T-cell (primary cell): ENCODE results near the gene LAMTOR4. TPM values are rescaled to one million over a fixed set of nuclear protein-coding genes. Genes with fewer than 3 reads are reported as not detected.
"Not testable (repeated sequence)": the region's sequence is repeated elsewhere in the genome, so short reads cannot be mapped to it uniquely, and the experiment has no call there.

Source experiments
- ATAC-seq, 4 experiments: fragments of 200-7000 bp in 3 of 4; fragments of 150-1000 bp in 1 of 4; cut with Tn5 transposase; replicated peaks in 1 of 4; 1 replicate in 3 of 4; 2 replicates in 1 of 4; pipeline ENCODE4 v1.10.0; 2021; ENCODE audit warnings: moderate library complexity in 3 of 4, mild to moderate bottlenecking in 2 of 4, moderate number of reproducible peaks in 1 of 4
- CTCF ChIA-PET, 2 donors: fragments of 300-600 bp; sonication (Branson Sonifier 250); formaldehyde crosslinking; loops; one replicate each; lab custom pipeline; 2022; ENCODE audit warnings: antibody characterized with exemption in 2 of 2; lab: Charles Lee
- POLR2A ChIA-PET, 2 donors: fragments of 300-600 bp; sonication (Branson Sonifier 250); formaldehyde crosslinking; loops; one replicate each; lab custom pipeline; 2022; ENCODE audit warnings: antibody characterized with exemption in 2 of 2; lab: Charles Lee
- DNase-seq, 35 experiments: peaks; one replicate each; pipeline versions ENCODE4 v3.0.0 to v3.0.0-alpha.2; 2013 to 2023
- H3K27ac ChIP-seq: one replicate; pipeline ENCODE4 v1.5.1; 2013; ENCODE audit warnings: low read length
- H3K27me3 ChIP-seq, 2 experiments: replicated peaks in 1 of 2; 1 replicate in 1 of 2; 2 replicates in 1 of 2; pipeline versions ENCODE4 v1.6.1 to v1.7.0; 2013; ENCODE audit warnings: low read length in 1 of 2, mixed read lengths in 1 of 2; ENCODE audit not compliant: control insufficient read depth in 2 of 2, insufficient read depth in 2 of 2; ENCODE audit errors: extremely low read depth in 1 of 2
- H3K36me3 ChIP-seq, 2 donors: 1 replicate in 1 of 2; 2 replicates in 1 of 2; pipeline versions ENCODE4 v1.6.1 to v1.7.0; 2013; ENCODE audit warnings: low read length in 1 of 2; ENCODE audit not compliant: control insufficient read depth in 2 of 2, insufficient read depth in 1 of 2; ENCODE audit errors: extremely low read depth in 1 of 2
- H3K4me1 ChIP-seq, 2 experiments: 1 replicate in 1 of 2; 2 replicates in 1 of 2; pipeline versions ENCODE4 v1.6.1 to v1.7.0; 2013; ENCODE audit warnings: low read length in 2 of 2, mixed read lengths in 1 of 2; ENCODE audit not compliant: insufficient read depth in 2 of 2, control insufficient read depth in 1 of 2; ENCODE audit errors: extremely low read depth in 1 of 2
- H3K4me3 ChIP-seq, 2 donors: 1 replicate in 1 of 2; 2 replicates in 1 of 2; pipeline versions ENCODE4 v1.5.1 to v1.7.0; 2013; ENCODE audit warnings: mild to moderate bottlenecking in 2 of 2, low read length in 1 of 2, moderate library complexity in 1 of 2; ENCODE audit not compliant: control insufficient read depth in 1 of 2; ENCODE audit errors: extremely low read depth in 1 of 2
- H3K9me3 ChIP-seq: 2 replicates; pipeline ENCODE4 v1.7.0; 2013
- H3K27ac Mint-ChIP-seq, 2 donors: one replicate each; pipeline ENCODE4 v1.8.0; 2020 to 2021; ENCODE audit warnings: mild to moderate bottlenecking in 2 of 2, mixed read lengths in 2 of 2
- H3K27me3 Mint-ChIP-seq, 2 donors: one replicate each; pipeline ENCODE4 v1.8.0; 2021 to 2022; ENCODE audit warnings: mixed read lengths in 2 of 2
- H3K36me3 Mint-ChIP-seq: one replicate; pipeline ENCODE4 v1.8.0; 2021; ENCODE audit warnings: mixed read lengths
- H3K4me1 Mint-ChIP-seq, 3 donors: one replicate each; pipeline ENCODE4 v1.8.0; 2020 to 2022; ENCODE audit warnings: mixed read lengths in 3 of 3, mild to moderate bottlenecking in 1 of 3
- H3K4me3 Mint-ChIP-seq, 3 donors: one replicate each; pipeline ENCODE4 v1.8.0; 2020 to 2022; ENCODE audit warnings: mild to moderate bottlenecking in 3 of 3, mixed read lengths in 3 of 3, moderate library complexity in 3 of 3
- H3K9me3 Mint-ChIP-seq, 3 donors: one replicate each; pipeline ENCODE4 v1.8.0; 2020 to 2022; ENCODE audit warnings: mixed read lengths in 3 of 3
- WGBS: methylation state at CpG from one replicate; pipeline ENCODE4 v1.1.5; 2013; ENCODE audit warnings: missing lambda C conversion rate; ENCODE audit not compliant: insufficient coverage; 5-methylcytosine and 5-hydroxymethylcytosine counted together
- total RNA-seq, 35 experiments: library from RNA in 6 of 35; stranded (reverse) in 6 of 35; fragments of 120-200 nt in 1 of 35; gene quantifications; one replicate each; pipeline versions ENCODE4 v1.2.1 to v1.2.4 and lab custom pipeline; 2013 to 2026

The LAMTOR4 gene
- total RNA-seq, 5 donors from 2014 or later (not counting 1 experiment from before 2014, with no cell fraction given), result 140 to 216 (median 187) TPM

DNA sequence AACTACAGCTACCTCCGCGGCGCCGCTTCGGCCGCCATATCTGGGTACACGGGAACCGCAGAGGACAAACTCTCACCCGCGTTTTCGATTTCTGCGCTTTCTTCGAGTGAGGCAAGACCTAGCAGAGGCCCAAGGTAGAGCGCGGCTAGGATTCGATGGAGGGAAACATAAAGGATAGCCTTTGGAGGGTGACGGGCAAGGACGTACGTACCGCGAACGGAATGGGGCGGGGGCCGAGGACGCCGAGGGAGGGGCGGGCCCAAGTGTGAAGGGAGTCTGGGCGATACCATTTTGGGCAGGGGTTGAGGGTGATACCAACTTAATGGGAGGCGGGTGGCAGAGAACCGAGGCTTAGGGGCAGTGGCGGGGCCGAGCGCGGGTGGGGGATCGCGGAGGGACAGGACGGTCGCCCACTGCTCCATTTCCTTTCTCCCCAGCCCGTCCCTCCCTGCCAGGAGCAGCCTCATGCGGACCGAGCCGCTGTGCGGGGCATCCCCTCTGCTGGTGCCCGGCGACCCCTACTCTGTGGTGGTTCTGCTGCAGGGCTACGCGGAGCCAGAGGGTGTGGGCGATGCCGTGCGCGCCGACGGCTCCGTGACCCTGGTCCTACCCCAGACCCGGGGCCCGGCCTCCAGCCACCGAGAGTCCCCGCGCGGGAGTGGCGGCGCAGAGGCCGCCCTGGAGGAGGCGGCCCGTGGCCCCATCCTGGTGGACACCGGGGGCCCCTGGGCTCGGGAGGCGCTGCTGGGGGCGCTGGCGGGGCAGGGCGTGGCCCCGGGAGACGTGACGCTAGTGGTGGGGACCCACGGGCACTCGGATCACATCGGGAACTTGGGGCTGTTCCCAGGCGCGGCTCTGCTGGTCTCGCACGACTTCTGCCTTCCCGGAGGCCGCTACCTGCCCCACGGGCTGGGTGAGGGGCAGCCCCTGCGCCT lies 21.5 kb upstream of the LAMTOR4 start, which contains the start of gene MBLAC1:
Gene MBLAC1 (plus strand): TSS at position 37 of the 935 bp plus-strand sequence. CDS start 429 bp downstream, at position 466.
- WGBS, result under 1% methylated on average over 77 of the region's 85 CpGs
- H3K36me3 ChIP-seq, result peaks cover 0 to 11% of the 10 kb centered on the region in 2 donors
- peak; percentile 80 to 96 (median 89) for DNase-seq
- peak within 1 kb of the TSS; percentile 97 for H3K27ac ChIP-seq
- ATAC-seq, result peak; percentile 77 to 86 (median 80)
- H3K27me3 ChIP-seq, result no peaks in the 10 kb centered on the region
- ChIA-PET CTCF (interaction anchor here in 1 of 2 donors (1.0 to 1.1 kb wide), 3 partner anchors 21 to 668 kb away, joined by 3 to 6 read pairs (median 4); partner anchors contain the start of gene LAMTOR4), POLR2A (interaction anchor here (0.6 to 0.9 kb wide), 5 partner anchors 27 to 654 kb away, joined by 3 to 13 read pairs (median 3); partner anchors contain the start of gene GPC2 (in 1 of the 2))
- Mint-ChIP-seq H3K36me3 (peaks cover 12% of the 10 kb centered on the region), H3K4me3 (peak within 1 kb of the TSS; percentile 98 to 100 (median 100)), H3K27ac (peak within 1 kb of the TSS; percentile 100), H3K9me3 (no peaks in the 10 kb centered on the region), H3K4me1 (peaks cover 41 to 45% (median 42%) of the 10 kb centered on the region in 3 donors), H3K27me3 (no peaks in the 10 kb centered on the region)
- H3K4me1 ChIP-seq, result peaks cover 7 to 50% of the 10 kb centered on the region in 2 experiments
- no peaks in the 10 kb centered on the region for H3K9me3 ChIP-seq
- H3K4me3 ChIP-seq, result peak within 1 kb of the TSS; percentile 82 to 91

DNA sequence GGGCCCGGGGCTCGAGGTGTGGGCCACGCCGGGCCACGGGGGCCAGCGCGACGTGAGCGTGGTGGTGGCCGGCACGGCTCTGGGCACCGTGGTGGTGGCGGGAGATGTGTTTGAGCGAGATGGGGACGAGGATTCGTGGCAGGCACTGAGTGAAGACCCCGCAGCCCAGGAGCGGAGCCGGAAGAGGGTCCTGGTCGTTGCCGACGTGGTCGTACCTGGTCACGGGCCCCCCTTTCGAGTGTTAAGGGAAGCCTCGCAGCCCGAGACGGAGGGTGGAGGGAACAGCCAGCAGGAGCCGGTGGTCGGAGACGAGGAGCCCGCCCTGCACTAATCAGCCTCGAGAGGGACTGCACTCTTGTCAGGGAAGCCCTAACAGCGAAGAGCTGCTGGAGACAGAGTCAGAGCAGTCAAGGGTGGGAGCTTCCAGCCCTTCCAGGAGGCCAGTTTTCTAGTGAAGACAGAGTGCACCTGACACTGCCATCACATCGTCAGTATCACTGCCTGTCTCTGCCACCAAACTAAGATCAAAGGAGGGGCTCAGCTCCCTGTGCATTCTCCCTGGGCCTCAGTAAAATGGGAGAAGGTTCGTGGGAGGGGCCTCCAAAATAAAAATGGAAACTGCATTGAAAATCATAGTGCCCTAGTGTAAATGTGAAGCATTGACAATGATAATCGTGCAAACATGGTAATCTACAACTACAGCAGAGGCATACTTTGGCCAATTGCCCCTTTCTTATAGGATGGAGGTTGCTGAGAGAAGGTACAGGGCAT lies 20.7 kb upstream of the LAMTOR4 start:
- H3K27me3 Mint-ChIP-seq, result no peaks in the 10 kb centered on the region
- Histone ChIP-seq H3K27ac (peak overlapping the region; percentile 60), H3K4me3 (peak overlapping the region; percentile 82 to 91), H3K9me3 (no peaks in the 10 kb centered on the region), H3K27me3 (no peaks in the 10 kb centered on the region), H3K4me1 (peaks cover 7 to 54% of the 10 kb centered on the region in 2 experiments), H3K36me3 (peaks cover 0 to 7% of the 10 kb centered on the region in 2 donors)
- ChIA-PET CTCF (interaction anchor here (0.6 to 1.3 kb wide), 6 partner anchors 21 to 353 kb away, joined by 3 to 5 read pairs (median 4); partner anchors contain the start of gene LAMTOR4 (in 1 of the 2)), POLR2A (interaction anchor here (0.6 kb wide), 2 partner anchors 11 to 363 kb away, joined by 3 to 7 read pairs; no protein-coding TSS in a partner anchor)
- peak overlapping the region; percentile 77 to 82 for H3K27ac Mint-ChIP-seq
- H3K4me1 Mint-ChIP-seq, result peaks cover 42 to 51% (median 45%) of the 10 kb centered on the region in 3 donors
- no peaks in the 10 kb centered on the region for H3K9me3 Mint-ChIP-seq
- peaks cover 6% of the 10 kb centered on the region for H3K36me3 Mint-ChIP-seq
- ATAC-seq (no peak), DNase-seq (peak in 17 of 35 experiments; percentile 1 to 41 (median 15))
- 4% methylated on average over 34 of the region's 37 CpGs for WGBS
- peak overlapping the region; percentile 78 to 100 (median 98) for H3K4me3 Mint-ChIP-seq

DNA sequence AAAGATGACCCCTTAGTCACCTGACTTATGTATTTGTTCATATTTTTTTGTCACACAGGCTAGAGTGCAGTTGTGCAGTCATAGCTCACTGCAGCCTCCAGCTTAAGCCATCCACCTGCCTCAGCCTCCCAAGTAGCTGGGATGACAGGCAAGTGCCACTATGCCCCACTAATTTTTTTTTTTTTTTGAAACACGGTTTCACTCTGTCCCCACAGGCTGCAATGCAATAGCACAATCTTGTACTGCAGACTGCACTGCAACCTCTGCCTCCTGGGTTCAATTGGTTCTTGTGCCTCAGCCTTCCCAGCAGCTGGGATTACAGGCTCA lies 20.1 kb upstream of the LAMTOR4 start:
- peaks cover 7 to 54% of the 10 kb centered on the region in 2 experiments for H3K4me1 ChIP-seq
- H3K9me3 Mint-ChIP-seq, result no peaks in the 10 kb centered on the region
- H3K27me3 ChIP-seq, result no peaks in the 10 kb centered on the region
- no peaks in the 10 kb centered on the region for H3K9me3 ChIP-seq
- H3K4me3 ChIP-seq, result no peak overlapping the region
- no CpG with 5 or more reads among the region's 1 CpG for WGBS
- ChIA-PET CTCF (interaction anchor here (0.6 to 1.3 kb wide), 6 partner anchors 20 to 352 kb away, joined by 3 to 5 read pairs (median 4); partner anchors contain the start of gene LAMTOR4 (in 1 of the 2)), POLR2A (interaction anchor here (0.6 kb wide), 2 partner anchors 11 to 363 kb away, joined by 3 to 7 read pairs; no protein-coding TSS in a partner anchor)
- H3K4me3 Mint-ChIP-seq, result peak overlapping the region; percentile 78 to 100 (median 98)
- H3K27ac Mint-ChIP-seq, result peak overlapping the region in 1 of 2 donors; percentile 77
- no peak overlapping the region for H3K27ac ChIP-seq
- no peak for ATAC-seq
- H3K4me1 Mint-ChIP-seq, result peaks cover 42 to 51% (median 45%) of the 10 kb centered on the region in 3 donors
- peaks cover 0 to 7% of the 10 kb centered on the region in 2 donors for H3K36me3 ChIP-seq
- peaks cover 6% of the 10 kb centered on the region for H3K36me3 Mint-ChIP-seq
- no peak for DNase-seq
- no peaks in the 10 kb centered on the region for H3K27me3 Mint-ChIP-seq

DNA sequence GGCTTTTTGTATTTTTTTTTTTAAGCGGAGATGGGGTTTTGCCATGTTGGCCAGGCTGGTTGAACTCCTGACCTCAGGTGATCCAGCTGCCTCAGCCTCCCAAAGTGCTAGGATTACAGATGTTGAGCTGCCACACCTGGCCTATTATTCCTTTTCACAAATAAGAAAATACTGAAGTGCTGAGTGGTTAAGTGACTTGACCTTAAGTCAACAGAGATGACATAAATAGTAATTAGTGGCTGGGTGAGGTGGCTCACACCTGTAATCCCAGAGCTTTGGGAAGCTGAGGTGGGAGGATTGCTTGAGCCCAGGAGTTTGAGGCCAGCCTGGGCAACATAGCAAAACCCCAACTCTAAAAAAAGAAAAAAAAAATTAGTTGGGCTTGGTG lies 18.5 kb upstream of the LAMTOR4 start:
- not testable (repeated sequence) for H3K9me3 ChIP-seq, H3K36me3 Mint-ChIP-seq, H3K27ac Mint-ChIP-seq, H3K36me3 ChIP-seq, H3K27me3 ChIP-seq, H3K27me3 Mint-ChIP-seq, H3K27ac ChIP-seq, ATAC-seq, DNase-seq, H3K4me3 ChIP-seq, H3K9me3 Mint-ChIP-seq
- CTCF ChIA-PET, result interaction anchor here (0.6 to 1.2 kb wide), 8 partner anchors 10 to 136 kb away, joined by 3 to 13 read pairs (median 4); no protein-coding TSS in a partner anchor
- H3K4me3 Mint-ChIP-seq, result peak overlapping the region in 1 of 3 donors; percentile 25
- POLR2A ChIA-PET, result interaction anchor here in 1 of 2 donors (0.6 kb wide), 1 partner anchor 14 kb away, joined by 3 read pairs; no protein-coding TSS in a partner anchor
- peaks cover 7 to 44% of the 10 kb centered on the region in 2 experiments for H3K4me1 ChIP-seq
- peaks cover 30 to 43% (median 33%) of the 10 kb centered on the region in 3 donors for H3K4me1 Mint-ChIP-seq
- WGBS, result no CpG with 5 or more reads among the region's 1 CpG

DNA sequence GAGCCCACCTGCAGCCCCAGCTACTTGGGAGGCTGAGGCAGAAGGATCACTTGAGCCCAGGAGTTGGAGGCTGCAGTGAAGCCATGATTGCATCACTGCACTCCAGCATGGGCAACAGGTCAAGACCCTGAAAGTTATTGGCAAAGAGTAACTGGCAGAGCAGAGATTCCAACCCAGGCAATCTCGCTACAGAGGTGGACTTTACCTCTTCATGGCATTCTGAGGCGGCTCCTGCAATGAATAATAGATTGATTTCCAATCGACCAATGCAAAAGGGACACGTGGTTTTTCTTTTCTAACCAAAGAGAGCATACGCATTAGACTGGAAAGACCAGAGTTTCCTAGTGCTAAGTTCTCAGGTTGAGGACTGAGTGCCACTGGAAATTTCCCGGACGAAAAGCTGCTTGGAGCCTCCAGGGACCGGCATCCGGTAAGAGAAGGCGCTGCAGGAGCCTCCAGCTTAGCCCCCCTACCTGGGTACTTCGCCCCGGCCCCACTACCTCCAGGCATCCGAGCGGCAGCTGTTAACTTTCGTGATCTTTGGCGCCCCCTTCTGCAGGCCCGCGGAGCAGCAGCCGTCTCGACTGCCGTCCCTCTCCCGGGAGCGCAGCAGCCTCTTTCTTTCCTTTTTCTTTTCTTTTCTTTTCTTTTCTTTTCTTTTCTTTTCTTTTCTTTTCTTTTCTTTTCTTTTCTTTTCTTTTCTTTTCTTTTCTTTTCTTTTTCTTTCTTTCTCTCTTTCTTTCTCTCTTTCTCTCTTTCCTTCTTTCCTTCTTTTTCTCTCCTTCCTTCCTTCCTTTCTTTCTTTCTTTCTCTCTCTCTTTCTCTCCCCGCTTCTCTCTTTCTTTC lies 17.9 kb upstream of the LAMTOR4 start:
- H3K9me3 Mint-ChIP-seq, result no peaks in the 10 kb centered on the region
- no peak overlapping the region for H3K27ac ChIP-seq
- POLR2A ChIA-PET, result interaction anchor here (0.6 to 0.7 kb wide), 2 partner anchors 13 to 151 kb away, joined by 3 to 4 read pairs; no protein-coding TSS in a partner anchor
- peak overlapping the region in 1 of 2 donors; percentile 11 for H3K27ac Mint-ChIP-seq
- H3K9me3 ChIP-seq, result no peaks in the 10 kb centered on the region
- H3K4me1 ChIP-seq, result peaks cover 7 to 37% of the 10 kb centered on the region in 2 experiments
- DNase-seq, result peak; percentile 45 to 90 (median 78)
- ATAC-seq, result peak in 1 of 4 experiments; percentile 20
- H3K36me3 ChIP-seq, result no peaks in the 10 kb centered on the region
- peaks cover 24 to 36% (median 28%) of the 10 kb centered on the region in 3 donors for H3K4me1 Mint-ChIP-seq
- no peaks in the 10 kb centered on the region for H3K27me3 Mint-ChIP-seq
- CTCF ChIA-PET, result interaction anchor here (0.6 to 1.2 kb wide), 12 partner anchors 10 to 1112 kb away, joined by 3 to 13 read pairs (median 3); no protein-coding TSS in a partner anchor
- H3K27me3 ChIP-seq, result no peaks in the 10 kb centered on the region
- H3K36me3 Mint-ChIP-seq, result no peaks in the 10 kb centered on the region
- WGBS, result 14% methylated on average over 19 of the region's 24 CpGs
- peak overlapping the region in 1 of 3 donors; percentile 45 for H3K4me3 Mint-ChIP-seq
- H3K4me3 ChIP-seq, result peak overlapping the region in 1 of 2 donors; percentile 32
